Hematopoietic multipotent progenitor cell treated with erythropoietin and hydrocortisone succinate and interleukin-3 and kit ligand, for 6 days (in vitro differentiated cells): ENCODE measurements around the gene SOX8.

Experiments
- DNase-seq: peaks from one replicate; pipeline ENCODE4 v3.0.0-alpha.2; 2015

SOX8 gene

DNA sequence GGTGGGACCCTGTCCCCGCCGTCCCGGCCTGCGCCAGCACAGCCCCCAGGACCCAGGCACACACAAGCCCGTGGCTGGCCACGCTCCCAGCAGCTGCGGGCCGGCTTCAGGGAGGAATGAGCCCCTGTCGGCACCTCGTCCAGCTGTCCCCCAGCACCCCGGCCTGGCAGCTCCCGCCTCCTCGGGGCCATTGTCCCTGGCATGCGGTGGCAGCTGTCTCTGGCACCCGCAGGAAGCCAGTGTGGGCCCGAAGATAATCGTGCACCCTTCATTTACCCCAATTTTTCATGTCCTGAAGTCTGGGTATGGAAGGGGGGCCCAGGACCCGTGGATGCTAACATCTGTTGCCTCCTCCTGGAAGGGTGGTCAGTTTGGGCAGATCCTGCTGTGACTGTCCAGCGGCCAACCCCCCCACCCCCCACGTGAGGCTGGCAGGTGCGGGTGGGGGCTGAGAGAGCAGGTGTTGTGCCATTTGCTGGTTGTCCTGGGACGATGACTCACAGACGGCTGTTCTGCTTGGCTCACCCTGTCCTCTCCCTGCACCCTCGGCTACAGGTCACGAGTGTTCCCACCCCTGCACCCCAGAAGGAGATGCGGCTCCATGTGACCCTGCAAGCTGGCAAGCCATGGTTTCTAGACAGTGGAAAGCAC, 6.8 kb upstream of the SOX8 start:
- no peak for DNase-seq

DNA sequence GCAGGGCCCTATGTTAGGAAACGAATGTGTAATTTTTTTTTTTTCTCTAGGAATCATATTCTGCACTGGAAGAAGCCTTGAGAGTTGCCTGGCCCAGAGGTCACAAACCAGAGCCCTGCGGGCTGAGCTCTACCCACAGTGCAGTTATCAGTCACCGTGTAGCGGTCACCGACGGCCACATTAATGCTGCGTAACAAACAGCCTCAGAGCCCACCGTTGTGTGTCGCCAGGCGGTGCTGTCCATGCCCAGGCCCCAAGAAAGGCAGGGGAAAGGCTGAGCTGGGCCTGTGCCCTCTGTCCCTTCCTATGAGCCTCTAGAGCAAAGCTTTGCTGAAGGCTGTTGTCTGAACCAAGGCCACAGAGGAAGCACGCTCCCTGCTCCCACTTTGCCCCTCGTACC, 6.3 kb upstream of the SOX8 start:
- no peak for DNase-seq

DNA sequence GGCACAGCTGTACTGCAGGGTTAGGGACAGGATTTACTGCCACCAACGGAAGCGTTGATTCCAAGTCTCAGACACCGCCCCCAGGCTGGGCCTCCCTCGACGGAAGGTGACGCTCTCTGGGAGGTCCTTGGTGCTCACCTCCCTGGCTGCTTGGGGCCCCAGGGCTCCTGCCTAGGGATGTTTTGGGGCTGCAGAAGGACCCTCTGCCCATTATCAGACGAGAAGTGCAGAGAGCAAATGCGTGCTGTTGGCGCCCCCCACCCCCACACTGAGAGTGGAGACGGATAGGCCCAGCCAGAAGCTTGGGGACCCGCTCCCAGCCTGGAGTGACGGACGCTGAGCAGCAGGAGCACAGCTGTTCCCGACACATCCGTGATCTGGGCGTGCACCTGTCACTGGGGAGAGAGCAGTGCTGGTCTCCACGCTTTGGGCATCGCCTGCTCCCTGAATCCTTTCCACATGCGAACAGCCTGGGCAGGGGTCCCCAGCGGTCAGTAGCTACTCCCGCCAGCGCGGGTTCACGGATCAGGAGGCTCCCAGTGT, 5.1 kb upstream of the SOX8 start:
- DNase-seq = no peak

DNA sequence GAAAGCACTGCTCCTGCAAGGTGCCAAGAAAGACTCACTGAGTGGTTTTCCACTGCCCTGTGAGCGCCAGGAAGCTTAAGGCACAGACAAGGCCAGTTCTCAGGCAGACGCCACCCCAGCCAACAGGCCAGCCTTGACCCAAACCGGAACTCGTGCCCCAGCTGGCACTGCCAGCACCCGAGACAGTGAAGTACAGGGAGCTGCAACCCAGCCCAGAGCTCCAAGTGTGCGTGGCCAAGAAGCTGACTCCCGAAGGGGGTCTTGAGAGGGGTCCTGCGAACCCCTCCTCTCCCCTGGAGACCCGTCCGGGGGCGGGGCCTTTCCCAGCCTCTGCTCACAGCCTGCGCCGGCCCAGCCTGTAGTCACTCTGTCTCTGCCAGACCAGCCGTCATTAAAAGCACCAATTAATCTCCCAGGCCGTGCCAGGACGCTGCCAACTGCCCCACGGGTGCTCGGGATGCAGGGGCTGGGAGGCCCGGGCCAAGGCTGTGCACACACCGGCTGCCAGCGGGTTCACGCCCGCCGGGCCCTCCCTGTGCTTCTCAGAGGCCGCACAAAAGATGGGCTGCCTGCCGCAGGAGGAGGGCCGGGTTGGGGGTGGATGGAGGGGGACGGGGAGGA, 4.4 kb upstream of the SOX8 start:
- no peak for DNase-seq

DNA sequence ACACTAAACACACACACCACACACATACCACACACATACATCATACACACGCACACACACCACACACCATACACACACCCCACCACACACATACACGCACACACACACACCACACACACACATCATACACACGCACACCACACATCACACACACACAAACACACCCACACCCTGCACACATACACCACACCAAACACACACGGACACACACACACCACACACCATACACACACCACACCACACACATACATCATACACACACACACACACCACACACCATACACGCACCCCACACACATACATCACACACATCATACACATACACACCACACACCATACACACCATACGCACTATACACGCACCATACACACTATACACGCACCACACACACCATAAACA, 3.7 kb upstream of the SOX8 start:
- DNase-seq = no peak

DNA sequence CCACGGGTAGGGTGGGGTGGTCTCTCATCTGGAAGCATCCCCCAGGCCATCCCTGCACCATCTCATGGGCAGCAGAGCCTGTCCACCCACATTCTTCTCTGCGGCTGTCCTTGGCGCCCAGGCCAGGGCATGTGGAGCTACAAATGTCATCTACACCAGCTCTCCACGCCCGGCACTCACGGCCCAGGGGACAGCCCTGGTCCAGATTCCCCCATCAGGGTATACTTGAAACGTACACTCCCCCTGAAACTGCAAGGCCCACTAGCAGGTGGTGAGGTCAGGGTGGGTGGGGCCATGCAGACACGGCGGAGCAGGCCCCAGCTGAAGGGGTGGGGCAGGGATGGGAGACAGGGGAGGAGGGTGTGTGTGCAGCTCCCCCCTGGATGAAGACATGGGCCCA, 3.2 kb upstream of the SOX8 start:
- no peak for DNase-seq

DNA sequence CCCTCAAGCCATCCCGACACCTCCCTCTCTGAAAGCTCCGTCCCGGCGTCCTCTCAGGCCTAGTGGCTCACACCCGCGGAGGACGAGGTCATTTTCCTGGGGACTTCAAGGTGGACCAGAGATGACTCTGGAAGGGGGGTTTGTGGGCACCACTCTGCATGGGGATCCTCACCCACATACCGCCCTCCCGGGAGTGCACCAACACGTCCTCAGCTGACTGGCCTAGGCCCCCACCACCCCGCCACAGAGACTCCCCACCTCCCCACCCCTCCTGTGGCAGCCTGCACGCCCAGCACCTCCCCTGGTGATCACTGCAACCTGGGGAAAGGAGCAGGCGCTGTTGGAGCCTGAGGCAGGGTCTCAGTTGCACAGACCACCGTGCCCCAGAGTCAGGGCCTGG, 2.4 kb upstream of the SOX8 start:
- no peak for DNase-seq

DNA sequence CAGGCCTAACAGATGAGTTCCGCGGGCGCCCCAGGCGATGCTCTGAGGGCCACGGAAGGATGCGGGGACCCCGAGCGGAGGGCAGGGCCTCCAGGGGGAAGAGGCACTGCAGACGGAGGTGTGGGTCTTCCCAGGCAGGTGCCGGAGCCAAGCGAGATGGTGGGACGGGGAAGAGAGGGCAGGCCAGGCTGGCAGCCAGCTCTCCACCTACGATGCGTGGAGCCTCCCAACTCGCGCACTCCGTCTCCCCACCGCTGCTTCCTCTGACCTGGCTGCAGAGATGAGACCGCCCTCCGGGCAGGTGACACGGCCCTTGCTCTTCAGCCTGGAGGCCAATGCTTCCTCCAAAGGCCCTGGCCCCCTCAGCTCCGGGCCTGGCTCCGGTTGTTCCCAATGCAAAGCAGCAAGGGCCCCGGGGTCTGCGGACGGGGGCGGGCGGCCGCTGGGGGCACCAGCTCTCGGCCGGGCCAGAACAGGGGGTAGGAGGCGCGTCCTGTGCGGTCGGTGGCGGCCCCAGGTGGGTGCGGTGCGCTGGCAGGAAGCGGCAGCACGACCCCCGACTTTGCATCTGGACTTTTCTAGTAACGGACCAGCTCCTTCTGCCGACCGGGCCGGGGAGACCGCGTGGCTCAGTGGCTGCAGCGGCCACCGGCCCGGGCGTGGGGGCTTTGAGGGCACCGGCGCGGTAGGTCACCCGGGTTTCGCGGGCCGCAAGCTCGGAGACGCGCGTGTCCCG, 1.5 kb upstream of the SOX8 start:
- no peak for DNase-seq

DNA sequence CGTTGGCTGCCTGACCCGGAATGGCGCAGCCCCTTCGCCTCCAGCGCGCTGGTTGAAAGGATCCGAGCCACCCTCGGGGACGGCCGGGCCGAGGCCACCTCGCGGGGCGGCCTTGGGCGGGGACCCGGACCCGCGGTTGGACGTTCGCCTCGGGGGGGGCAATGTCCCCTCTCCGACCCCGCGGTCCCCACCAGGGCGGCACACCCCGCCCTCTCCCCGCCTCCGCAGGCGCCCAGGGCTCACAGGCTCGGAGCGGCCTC, 1.0 kb upstream of the SOX8 start:
- DNase-seq = no peak

DNA sequence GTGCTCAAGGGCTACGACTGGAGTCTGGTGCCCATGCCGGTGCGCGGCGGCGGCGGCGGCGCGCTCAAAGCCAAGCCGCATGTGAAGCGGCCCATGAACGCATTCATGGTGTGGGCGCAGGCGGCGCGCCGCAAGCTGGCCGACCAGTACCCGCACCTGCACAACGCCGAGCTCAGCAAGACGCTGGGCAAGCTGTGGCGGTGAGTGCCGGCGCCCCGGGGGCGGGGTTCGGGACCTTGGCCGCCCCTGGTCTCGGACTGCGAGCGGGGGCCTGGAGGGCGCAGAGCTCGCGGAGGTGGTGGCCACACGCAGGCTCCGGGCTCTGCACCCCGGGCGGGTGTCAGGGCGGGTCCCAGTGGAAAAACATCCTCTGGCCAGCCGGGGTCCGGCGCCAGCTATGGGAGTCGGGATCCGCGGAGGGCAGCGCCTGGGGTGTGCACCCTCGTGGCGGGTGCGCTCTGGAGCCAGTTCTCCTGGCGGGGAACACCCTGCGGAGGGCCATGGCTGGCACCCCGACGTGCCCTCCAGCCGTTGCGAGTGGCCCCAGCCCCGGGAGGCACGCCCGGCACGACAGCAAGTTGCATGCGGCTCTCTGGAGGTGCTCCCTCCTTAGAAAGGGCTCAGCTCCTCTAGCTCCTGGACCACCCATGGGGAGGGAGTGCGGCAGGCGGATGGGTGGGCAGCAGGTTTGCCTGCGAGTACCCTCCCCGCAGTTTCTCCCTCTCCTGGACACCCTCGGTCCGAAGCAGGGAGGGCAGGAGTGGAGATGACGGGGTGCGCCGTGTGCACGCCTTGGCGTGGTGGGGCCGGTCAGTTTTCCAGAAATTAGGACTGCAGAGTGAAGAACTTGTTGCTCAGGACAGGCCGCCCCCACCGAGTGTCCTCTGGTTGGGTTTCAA, 824 bp downstream of the SOX8 start:
- DNase-seq = no peak

DNA sequence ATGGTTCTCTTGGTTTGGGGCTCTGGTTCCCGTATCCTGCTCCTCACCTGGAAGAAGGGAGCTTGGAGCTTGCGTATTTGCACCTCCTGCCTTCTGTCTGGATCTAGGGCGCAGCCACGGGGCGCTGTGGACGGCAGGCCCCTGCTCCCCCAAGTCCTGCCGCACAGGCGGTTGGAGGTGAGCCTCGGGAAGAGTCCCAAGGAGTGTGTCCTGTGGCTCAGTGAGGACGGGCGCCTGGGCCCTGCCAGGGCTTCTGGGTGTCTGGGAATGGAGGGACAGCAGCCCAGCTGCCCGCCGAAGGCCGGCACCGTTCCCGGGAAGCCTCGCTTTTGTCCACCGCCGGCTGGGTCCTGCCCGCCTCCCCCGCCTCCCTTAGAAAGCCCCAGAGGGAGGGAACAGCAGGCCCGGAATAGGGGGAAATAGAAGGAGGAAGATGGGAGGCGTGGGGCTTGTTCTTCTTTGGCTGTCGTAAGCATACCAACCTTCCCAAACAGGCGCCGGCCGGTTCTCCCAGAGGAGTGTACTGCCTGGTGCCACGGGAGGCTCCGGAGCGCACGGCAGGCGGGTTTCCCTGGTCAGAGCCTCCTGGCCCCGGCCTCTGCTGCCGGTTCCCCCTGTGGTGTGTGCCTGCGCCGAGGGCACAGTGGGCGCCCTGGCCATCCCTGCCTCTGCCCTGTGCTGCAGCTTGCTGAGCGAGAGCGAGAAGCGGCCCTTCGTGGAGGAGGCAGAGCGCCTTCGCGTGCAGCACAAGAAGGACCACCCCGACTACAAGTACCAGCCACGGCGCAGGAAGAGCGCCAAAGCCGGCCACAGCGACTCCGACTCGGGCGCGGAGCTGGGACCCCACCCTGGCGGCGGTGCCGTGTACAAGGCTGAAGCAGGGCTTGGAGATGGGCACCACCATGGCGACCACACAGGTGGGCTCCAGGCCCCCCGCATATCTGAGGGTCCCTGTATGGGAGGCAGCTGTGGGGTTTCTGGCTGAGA, 1.8 kb downstream of the SOX8 start:
- no peak for DNase-seq

DNA sequence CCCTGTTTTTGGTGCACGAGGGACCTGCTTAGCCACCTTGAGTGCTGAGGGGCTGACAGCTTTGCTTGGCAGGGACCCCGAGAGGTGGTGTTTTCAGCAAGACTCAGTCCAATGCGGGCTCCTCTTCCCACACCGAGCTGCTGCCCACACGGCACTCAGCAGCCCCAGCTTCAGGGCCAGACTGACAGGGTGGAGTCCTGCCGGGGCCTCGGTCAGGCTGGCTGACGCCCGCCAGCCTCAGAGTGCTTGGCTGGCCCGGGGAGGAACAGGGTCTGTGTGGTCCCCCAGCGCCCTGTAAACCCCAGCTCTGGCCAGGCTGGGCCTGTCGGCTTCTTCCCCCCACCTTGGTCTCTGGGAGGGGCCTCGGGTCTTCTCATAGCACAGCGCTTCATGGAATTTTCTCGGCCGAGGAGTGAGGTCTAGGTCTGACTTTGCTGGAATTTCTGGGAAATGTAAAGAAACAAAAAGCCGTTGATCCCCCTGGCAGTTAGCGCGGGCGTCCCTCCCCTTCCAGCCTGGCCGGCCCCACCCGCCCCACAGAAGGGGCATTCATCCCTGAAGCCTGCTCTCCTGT, 2.6 kb downstream of the SOX8 start:
- no peak for DNase-seq

DNA sequence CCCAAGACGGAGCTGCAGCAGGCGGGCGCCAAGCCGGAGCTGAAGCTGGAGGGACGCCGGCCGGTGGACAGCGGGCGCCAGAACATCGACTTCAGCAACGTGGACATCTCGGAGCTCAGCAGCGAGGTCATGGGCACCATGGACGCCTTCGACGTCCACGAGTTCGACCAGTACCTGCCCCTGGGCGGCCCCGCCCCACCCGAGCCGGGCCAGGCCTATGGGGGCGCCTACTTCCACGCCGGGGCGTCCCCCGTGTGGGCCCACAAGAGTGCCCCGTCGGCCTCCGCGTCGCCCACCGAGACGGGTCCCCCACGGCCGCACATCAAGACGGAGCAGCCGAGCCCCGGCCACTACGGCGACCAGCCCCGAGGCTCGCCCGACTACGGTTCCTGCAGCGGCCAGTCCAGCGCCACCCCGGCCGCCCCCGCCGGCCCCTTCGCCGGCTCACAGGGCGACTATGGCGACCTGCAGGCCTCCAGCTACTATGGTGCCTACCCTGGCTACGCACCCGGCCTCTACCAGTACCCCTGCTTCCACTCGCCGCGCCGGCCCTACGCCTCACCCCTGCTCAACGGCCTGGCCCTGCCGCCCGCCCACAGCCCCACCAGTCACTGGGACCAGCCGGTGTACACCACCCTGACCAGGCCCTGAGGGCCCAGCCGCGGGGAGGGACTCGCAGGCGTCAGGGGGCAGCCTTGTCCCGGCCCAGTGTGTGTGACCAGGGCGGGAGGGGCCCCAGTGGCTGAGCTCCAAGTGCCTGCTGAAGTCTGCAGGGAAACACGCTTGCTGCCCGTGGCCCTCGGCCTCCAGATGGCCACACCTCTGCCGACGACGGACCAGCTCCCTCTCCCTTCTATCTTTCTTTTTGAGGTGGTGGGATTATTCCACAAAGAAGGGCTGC, 3.4 kb downstream of the SOX8 start:
- DNase-seq = no peak

DNA sequence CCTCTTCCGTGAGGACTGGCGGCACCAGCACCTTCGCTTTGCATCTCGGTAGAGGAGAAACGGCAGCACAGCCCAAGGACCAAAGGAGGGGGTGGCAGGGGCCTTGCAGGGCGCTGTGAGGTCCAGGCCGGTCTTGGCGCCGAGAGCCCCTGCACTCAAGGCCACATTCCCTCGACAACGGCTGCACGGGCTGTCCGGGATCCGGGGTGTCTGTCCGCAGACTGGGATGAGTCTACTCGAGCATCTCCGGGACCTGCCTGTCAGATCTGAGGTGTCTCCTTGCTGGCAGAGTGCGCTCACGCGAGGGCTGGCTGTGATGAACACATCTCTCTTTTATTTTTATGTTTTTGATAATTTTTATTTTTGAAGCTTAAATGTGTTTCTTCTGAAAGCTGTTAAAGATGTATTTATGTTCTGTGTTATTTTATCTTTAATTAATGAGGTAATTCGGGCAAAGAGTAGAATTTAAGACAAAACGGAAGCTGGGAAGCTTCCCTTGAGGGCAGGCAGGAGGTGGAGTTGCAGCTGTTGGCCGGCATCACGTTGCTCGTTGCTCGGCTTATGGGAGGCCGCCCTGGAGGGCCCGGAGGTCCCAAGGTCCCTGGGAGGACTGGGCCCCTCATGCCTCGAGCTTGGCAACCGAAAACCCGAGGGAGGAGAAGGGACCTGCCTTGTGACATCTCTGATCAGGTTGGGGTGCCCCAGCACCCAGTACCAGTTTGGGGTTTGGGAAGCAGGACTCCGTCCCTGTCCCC, 4.3 kb downstream of the SOX8 start:
- no peak for DNase-seq

DNA sequence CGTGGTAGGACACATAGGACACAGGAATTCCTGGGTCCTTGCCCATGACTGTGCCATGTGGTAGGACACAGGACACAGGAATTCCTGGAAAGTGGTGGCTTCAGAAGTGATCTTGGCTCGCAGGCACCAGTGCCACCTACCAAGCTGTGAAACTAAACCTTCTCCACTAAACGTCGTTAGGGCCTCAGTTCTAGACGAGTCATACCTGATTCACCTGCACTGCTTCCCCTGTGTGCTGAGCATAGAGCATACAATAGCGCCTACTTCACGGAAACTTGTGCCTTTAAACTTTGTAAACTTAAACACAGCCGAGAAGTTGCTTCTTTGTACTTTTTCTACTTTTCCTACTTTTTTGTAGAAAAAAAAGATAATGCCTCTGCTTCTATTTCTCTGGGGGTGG, 4.8 kb downstream of the SOX8 start:
- DNase-seq = no peak

DNA sequence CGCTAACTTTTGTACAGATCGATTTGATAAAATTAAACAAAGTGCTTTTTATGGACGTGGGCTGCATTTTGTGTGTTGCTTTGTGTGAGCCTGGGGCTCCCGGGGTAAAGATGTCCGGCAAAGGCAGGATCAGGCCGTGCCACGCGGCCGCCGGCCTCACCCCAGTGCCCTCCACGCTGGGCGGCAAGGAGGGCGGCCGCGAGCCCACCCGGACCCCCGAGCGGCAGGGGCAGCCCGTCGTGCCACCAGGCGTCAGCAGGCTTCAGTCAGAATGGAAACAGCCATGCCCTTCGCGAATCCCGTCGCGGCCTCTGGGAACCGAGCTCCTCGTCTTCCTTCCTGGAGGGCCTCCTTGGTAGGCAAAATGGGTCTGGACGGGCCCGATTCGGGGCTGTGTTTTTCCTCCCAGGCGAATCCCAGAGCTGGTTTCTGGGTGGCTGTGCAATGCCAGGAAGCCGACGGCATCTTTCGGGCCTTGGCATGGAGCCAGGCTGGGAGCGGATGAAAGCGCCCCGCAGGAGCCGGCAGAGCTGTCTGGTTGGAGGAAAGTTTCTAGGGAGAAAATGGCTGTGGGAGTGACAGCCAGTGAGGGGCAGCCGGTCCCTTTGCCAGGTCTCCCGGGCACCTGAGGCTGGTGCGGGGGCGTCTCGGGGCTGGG, 5.5 kb downstream of the SOX8 start:
- no peak for DNase-seq

DNA sequence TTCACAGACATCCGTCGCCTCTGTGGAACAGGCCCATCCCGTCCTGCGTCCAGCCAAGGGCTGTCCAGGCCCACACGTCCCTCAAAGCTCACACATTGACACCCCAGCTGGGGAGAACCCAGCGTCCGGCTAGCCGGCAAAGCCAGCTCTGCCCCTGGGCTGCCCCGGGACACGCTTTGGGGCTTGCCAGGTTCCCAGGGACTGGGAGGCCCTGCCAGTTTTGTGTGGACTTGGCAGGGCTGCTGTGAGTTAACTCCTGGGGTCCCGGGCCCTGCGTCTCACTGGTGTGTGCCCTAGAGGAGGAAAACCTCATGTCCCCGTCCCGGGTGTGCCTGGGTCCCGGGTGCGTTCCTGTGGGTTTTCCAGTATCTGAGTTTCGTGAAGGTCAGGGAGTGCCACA, 6.3 kb downstream of the SOX8 start:
- DNase-seq = no peak

DNA sequence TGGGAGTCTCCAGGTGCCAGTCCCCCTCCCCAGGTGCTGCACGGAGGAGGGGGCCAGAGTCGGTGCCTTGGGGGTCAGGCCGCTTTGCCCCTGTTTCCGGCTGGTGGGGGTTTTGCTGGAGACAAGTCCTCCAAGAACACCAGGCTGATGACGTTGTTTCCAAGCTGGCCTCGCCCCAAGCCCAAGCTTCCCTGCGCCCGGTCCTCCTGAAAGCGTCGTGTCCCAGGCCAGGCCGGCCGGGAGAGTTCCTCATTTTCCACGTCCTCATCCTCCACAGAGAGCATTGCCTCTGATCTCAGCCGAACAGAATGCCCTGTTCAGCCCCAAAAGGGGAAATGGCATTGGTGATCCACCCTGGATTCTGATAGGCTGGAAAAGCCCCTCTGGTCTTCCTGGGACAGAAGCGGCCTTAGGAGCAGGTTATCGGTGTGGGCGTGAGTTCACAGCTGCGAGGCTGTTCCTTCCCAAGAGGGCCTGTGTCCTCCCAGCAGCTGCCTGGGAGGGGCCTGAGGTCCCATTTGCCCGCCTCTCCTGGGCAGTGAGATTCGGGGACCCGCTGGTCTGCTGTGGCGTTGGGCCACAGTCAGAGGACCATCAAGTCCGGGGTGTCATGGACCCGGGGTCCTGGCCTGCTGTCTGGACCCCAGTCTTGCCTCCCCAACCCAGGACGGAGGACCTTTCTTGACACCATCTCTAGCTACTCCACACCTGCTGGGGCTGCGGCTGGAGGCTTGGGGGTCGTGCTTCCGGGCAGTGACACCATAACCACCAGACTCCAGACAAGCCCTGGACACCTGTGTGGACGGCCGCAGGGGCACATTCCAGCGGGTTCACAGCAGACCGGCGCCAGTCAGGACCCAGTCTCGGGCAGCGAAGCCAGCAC, 7.1 kb downstream of the SOX8 start:
- DNase-seq = no peak
